NCI-H2196 treated with DMSO at 0.1 percent for 48 hours (cell line): Measurements from ENCODE around the gene HBQ1.
"Not testable (repeated sequence)": the region's sequence is repeated elsewhere in the genome, so short reads cannot be mapped to it uniquely, and the experiment has no call there.

ENCODE experiments used
- DNase-seq: peaks from one replicate; lab custom pipeline; 2025; ENCODE audit not compliant: unreplicated experiment; lab: John Stamatoyannopoulos, UW

The HBQ1 gene

GRCh38 chr16:160242-160641 is 20.0 kb upstream of the HBQ1 start:
- DNase-seq: not testable (repeated sequence)

DNA sequence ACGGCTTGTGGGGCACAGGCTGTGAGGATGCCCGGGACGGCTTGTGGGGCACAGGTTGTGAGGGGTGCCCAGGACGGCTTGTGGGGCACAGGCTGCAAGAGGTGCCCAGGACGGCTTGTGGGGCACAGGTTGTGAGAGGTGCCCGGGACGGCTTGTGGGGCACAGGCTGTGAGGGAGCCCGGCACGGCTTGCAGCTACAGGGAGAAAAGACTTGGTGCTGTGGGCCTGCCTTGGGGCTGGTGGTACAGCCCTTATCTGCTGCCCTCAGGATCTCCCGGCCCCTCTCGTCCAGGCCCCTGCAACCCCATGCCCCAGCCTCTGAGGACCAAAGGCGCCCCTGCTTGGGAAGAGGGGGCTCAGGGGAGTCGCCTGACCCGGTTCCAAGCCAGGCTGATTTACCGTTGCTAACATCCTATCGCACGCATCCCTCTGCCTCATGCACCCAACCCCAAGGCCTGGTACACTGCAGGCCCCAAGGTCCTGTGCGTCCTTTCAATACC is 19.5 kb upstream of the HBQ1 start:
- no peak for DNase-seq

DNA sequence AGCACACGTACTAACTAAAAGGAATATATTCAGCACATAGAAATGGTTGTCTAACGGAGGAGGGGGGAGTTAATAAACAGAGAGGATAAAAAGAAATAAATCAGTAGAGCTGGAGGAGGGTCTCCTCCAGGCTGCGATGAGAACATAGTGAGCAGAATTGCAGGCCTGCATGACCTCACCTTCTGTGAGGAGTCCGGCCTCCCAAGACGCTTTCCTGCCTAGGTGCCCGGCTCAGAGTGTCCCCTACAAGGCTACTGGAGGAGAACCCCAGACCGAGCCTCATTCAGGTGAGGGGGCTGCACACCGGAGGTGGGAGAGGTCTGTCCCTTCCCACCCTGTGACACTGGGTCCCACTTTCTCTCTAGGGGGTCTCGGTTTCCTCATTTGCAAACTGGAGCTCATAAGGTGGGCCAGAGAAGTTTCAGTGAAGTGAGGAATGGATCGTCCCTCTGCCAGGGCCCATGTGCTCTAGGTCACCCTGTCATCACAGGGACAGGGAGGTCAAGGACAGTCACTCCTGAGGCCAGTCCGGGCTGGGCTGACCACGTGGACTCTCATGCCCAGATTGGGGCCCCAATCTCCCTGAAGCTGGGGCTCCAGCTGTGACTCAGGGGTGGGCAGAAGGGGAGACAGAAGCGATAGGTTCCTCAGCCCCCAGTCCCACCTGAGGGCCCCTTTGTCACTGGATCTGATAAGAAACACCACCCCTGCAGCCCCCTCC is 17.8 kb upstream of the HBQ1 start:
- DNase-seq: no peak

GRCh38 chr16:163139-163538 is 17.1 kb upstream of the HBQ1 start:
- not testable (repeated sequence) for DNase-seq

DNA sequence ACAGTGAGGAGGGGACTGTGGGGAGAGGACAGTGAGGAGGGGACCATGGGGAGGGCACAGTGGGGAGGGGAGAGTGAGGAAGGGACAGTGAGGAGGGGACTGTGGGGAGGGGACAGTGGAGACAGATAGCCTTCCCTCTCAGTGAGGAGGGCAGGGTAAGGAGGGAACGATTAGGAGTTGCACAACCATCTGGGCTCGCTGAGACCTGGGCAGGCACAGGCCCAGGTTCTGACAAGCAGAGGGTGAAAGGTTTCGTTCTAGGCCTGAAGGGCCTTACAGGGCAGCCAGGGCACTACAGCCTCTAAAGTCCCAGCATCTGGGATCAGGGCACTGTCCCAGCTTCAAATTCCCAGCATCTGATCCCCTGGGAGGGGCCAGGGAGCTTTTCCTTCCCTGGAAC is 16.6 kb upstream of the HBQ1 start:
- DNase-seq: not testable (repeated sequence)

- DNase-seq: not testable (repeated sequence)
Observed at GRCh38 chr16:164134-164823, 16.0 kb upstream of the HBQ1 start.

GRCh38 chr16:164827-165538 is 15.3 kb upstream of the HBQ1 start:
- no peak for DNase-seq

DNA sequence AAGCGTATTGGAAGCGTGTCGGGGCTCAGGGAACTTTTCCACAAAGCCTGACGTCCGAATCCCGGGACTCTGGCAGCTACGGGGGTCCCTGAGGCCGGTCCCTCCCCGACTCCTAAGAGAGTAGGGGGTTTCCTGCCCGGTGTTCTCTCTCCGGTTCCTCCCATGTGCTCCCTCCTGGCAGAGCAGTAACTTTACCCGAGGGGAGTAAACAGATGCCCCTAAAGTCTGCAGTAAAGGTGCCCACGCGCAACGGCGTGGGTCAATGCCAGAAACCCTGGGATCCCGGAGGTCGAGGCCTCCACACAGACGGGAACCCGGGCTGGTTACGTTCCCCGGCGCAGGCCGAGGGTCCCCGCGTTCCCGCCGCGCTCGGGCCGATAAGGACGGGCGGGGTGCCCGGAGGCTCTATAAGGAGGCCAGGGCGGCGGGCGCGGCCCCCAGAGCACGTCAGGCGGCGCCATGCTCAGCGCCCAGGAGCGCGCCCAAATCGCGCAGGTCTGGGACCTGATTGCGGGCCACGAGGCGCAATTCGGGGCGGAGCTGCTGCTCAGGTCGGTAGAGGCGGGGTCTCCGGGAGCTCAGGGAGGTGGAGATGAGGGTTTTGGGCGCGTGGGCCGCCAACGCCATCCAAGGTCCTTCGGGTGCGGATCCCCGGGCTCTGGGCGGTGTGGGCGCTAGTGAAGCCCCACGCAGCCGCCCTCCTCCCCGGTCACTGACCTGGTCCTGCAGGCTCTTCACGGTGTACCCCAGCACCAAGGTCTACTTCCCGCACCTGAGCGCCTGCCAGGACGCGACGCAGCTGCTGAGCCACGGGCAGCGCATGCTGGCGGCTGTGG is 14.5 kb upstream of the HBQ1 start, which contains the start of gene HBM:
Gene HBM (plus strand): TSS at position 440 of the 836 bp plus-strand sequence. CDS start 20 bp downstream, at position 460.
- no peak for DNase-seq

DNA sequence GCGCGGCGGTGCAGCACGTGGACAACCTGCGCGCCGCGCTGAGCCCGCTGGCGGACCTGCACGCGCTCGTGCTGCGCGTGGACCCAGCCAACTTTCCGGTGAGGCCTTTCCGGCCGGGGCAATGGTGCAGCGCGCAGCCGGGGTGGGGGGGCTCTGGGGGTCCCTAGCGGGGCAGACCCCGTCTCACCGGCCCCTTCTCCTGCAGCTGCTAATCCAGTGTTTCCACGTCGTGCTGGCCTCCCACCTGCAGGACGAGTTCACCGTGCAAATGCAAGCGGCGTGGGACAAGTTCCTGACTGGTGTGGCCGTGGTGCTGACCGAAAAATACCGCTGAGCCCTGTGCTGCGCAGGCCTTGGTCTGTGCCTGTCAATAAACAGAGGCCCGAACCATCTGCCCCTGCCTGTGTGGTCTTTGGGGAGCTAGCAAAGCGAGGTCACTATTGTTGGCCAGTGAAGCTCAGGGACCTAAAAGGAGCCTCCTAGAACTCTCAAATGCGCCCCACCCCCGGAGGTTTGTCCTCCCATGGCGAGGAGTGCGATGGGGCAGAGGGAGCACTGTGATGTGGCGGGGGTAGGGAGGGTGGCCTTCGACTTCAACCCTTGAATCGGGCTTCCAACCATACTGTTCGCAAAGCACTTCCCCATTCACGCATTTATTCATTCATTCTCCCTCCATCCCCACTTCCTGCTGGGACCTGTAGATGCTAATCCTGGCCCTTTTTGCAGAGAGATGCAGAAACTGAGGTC is 13.7 kb upstream of the HBQ1 start:
- DNase-seq: no peak

- no peak for DNase-seq
Observed at GRCh38 chr16:167122-167690, 13.1 kb upstream of the HBQ1 start.

GRCh38 chr16:168424-168823 is 11.8 kb upstream of the HBQ1 start:
- no peak for DNase-seq

DNA sequence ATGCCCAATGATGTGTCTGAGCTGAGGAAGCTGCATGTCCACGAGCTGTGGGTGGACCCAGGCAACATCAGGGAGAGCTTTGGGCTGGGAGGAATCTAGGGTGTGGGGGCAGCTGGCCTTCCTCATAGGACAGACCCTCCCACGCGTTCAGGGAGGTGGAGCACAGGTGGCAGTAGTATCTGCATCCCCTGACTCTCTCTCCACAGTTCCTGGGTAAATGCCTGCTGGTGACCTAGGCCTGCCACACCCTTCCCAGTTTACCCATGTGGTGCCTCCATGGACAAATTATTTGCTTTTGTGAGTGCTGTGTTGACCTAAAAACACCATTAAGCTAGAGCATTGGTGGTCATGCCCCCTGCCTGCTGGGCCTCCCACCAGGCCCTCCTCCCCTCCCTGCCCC is 11.2 kb upstream of the HBQ1 start:
- DNase-seq: no peak

DNA sequence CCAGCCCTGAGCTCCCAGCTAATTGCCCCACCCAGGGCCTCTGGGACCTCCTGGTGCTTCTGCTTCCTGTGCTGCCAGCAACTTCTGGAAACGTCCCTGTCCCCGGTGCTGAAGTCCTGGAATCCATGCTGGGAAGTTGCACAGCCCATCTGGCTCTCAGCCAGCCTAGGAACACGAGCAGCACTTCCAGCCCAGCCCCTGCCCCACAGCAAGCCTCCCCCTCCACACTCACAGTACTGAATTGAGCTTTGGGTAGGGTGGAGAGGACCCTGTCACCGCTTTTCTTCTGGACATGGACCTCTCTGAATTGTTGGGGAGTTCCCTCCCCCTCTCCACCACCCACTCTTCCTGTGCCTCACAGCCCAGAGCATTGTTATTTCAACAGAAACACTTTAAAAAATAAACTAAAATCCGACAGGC is 10.2 kb upstream of the HBQ1 start:
- DNase-seq: not testable (repeated sequence)

DNA sequence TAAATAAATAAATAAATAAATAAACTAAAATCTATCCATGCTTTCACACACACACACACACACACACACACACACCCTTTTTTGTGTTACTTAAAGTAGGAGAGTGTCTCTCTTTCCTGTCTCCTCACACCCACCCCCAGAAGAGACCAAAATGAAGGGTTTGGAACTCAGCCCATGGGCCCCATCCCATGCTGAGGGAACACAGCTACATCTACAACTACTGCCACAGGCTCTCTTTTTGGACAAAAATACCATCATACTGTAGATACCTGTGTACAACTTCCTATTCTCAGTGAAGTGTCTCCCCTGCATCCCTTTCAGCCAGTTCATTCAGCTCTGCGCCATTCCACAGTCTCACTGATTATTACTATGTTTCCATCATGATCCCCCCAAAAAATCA is 9.5 kb upstream of the HBQ1 start:
- no peak for DNase-seq

- DNase-seq: not testable (repeated sequence)
Observed at GRCh38 chr16:172374-172941, 7.8 kb upstream of the HBQ1 start, which contains the start of gene HBA2. Gene HBA2 (plus strand): TSS chr16:172876. CDS start chr16:172913, 37 bp downstream.

DNA sequence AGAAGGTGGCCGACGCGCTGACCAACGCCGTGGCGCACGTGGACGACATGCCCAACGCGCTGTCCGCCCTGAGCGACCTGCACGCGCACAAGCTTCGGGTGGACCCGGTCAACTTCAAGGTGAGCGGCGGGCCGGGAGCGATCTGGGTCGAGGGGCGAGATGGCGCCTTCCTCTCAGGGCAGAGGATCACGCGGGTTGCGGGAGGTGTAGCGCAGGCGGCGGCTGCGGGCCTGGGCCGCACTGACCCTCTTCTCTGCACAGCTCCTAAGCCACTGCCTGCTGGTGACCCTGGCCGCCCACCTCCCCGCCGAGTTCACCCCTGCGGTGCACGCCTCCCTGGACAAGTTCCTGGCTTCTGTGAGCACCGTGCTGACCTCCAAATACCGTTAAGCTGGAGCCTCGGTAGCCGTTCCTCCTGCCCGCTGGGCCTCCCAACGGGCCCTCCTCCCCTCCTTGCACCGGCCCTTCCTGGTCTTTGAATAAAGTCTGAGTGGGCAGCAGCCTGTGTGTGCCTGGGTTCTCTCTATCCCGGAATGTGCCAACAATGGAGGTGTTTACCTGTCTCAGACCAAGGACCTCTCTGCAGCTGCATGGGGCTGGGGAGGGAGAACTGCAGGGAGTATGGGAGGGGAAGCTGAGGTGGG is 6.9 kb upstream of the HBQ1 start:
- not testable (repeated sequence) for DNase-seq

GRCh38 chr16:173928-174769 is 6.1 kb upstream of the HBQ1 start:
- not testable (repeated sequence) for DNase-seq
